GM21360 (cell line): ENCODE data around the gene CKMT1A.
"Not testable (repeated sequence)": the region's sequence is repeated elsewhere in the genome, so short reads cannot be mapped to it uniquely, and the experiment has no call there.

Source experiments
- ATAC-seq: cut with Tn5 transposase; IDR thresholded peaks from one replicate; pipeline ENCODE4 v1.9.1; 2021; ENCODE audit warnings: mild to moderate bottlenecking, moderate library complexity; ENCODE audit not compliant: unreplicated experiment

CKMT1A gene

GRCh38 chr15:43693148-43694022 lies at the start of gene CKMT1A:
CKMT1A (plus strand) TSS chr15:43693859; CDS start chr15:43694051, 192 bp downstream.
- ATAC-seq: not testable (repeated sequence)

GRCh38 chr15:43648649-43649429 lies 44.8 kb upstream of the CKMT1A start, which contains the start of gene CATSPER2:
CATSPER2 (minus strand) TSS chr15:43648844; CDS start chr15:43648061, 783 bp downstream.
- ATAC-seq: no peak

DNA sequence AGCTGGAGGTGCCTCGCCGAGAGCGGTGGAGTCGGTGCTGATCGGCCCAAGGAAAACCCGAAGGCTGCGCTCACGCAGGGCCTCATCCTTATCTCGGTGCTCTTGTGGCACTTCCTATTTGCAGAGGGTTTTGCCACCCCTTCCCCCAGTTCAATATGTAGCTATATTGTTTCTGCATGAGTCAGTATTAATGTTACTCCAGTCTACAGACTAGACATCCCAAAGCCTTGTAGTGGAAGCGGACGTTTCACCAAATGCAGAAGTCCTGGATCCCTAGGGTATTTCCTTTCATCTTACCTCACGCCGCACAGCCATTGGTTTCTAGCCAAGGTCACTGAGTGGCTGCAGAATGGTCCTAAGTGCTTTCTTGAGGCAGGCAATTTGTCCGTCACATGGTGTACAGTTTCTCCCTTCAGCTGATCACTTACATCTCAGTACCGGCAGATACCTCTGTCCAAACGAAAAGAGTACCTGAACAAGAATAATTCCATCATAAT lies 44.2 kb upstream of the CKMT1A start:
- ATAC-seq: not testable (repeated sequence)

DNA sequence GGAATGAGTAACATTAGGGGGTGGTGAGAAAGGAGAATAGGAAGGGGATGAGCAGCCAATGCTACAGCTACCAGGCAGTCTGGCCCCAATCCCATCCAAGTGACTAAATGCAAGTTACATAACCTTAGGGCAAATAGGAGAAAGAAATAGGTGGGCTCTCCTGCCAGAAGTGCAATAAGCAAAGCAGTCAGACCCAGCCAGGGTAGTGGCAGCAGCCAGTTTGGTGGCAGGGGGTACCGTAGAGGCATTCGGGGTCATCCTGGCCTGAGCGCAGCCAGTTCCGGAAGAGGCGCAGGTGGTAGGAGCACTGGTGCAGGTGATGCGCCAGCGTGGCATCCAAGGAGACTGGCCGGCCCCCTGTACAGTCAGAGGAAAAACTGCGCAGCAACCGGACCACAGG lies 33.9 kb upstream of the CKMT1A start:
- ATAC-seq: not testable (repeated sequence)

- not testable (repeated sequence) for ATAC-seq
Observed at GRCh38 chr15:43662293-43662692, 31.4 kb upstream of the CKMT1A start.

GRCh38 chr15:43663333-43663732 lies 30.3 kb upstream of the CKMT1A start:
- ATAC-seq: not testable (repeated sequence)

- ATAC-seq: not testable (repeated sequence)
Observed at GRCh38 chr15:43666177-43666576, 27.5 kb upstream of the CKMT1A start.

DNA sequence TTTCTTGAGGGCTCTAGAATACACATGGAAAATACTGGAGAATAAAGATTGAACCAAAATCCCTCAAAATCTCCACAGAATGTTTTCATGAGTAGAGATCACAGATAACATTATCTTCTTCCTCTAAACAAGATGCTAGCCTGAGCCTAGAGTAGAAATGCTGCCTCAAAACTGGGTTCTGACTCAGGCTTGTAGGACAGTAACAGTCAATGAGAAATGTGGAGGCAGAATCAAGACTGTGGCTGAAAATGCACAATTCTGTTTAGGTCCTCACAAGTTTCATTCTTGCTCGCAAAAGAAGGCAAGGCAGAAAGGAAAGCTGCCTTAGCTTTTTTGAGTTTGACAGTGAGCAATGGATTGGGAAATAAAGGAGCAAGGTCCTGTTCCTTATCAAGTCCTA lies 19.5 kb upstream of the CKMT1A start:
- not testable (repeated sequence) for ATAC-seq

GRCh38 chr15:43689604-43690301 lies 3.9 kb upstream of the CKMT1A start:
- ATAC-seq: peak; percentile 94

GRCh38 chr15:43692679-43693078 lies 980 bp upstream of the CKMT1A start:
- not testable (repeated sequence) for ATAC-seq

DNA sequence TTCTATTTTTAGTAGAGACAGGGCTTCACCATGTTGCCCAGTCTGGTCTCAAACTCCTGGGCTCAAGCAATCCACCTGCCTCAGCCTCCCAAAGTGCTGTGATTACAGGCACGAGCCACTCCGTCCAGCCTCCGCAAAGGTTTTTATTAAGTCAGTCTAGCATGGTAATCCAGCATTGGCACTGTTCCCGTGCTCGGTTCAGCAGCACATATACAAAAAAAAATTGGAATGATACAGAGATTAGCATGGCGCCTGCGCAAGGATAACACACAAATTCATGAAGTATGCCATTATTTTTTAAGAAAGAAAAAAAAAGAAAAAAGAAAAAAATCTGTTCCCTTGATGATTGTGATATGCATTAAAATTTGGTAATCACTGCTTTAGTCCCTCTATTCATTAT lies 8.5 kb downstream of the CKMT1A start:
- ATAC-seq: no peak

DNA sequence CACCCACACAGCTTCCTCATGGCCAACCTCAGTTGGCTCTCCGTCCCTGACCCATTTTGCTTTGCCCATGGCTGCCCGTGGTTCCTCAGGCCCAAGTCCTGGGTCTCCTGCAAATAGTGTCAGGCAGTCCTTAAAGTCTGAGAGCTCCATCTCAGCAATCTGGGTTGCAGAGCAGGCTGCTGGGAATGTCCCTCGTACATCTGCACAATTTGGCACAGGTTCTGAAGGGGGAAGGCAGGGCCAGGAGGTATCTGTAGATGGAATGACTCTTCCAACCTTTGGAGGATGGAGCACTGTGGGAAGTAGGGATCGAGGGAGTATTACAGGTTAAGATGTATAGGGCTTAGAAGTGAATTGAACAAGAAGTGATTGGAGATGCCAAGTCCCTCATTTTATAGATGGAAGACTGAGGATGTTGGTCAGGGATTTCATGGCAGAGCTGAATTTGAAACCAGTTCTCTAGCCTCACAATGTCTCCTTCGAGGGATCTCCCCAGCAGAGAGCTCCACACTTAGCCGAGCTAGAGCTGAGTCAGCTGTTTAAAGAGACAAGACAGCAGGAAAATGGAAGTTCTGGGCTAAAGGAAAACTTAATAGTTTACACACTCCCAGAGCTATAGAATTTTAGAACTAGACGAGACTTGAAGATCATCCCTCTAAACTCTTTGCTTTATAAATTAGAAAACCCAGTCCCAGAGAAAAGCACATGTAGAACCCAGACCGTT lies 9.2 kb downstream of the CKMT1A start:
- no peak for ATAC-seq

- ATAC-seq: not testable (repeated sequence)
Observed at GRCh38 chr15:43710431-43711131, 16.9 kb downstream of the CKMT1A start.

- no peak for ATAC-seq
Observed at GRCh38 chr15:43723151-43723550, 29.5 kb downstream of the CKMT1A start.

DNA sequence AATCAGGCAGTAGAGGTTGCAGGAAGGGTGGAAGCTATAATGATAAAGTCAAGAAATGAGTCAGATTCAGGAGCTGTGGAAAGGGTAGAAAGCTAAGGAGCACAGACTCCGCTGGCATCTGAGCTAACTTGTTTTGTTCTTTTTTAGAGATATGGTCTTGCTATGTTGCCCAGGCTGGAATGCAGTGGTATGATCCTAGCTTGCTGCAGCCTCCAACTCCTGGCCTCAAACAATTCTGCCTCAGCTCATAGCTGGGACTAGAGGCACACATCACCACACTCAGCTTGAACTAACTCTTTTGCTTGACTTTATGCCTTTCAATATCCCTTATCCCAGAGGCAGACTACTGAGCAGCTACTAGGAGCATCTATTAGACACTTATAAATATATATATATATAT lies 32.6 kb downstream of the CKMT1A start:
- not testable (repeated sequence) for ATAC-seq

DNA sequence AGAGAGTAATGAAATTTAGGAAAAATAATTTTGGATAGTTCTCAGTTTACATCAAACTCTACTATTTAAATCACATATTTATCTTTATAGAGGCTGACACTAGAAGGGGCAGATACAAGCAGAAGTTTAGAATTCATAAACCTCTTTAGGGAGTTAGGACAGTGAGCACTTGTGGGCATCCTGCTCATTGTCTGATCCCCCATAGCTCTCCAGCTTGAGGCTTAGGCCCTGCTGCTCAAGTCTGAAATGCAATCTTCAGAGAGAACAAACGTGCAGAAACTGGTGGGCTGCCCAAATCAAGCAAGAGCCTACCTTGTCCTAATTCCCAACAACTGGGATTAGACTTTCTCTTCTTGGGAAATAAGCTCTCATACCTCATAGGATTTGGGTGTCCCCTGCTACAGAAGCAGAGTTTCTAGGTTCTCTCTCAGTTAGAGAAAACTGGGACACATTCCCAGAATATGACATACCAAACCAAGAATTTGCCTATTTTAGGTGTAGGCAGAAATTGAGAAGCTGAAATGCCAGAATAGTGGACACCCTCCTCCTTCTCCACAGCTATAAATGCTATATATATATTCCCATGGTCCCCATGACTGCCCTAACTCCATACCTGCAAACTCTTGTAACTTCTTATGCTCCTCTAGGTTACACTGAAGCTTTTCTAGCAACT lies 34.5 kb downstream of the CKMT1A start:
- ATAC-seq: not testable (repeated sequence)

DNA sequence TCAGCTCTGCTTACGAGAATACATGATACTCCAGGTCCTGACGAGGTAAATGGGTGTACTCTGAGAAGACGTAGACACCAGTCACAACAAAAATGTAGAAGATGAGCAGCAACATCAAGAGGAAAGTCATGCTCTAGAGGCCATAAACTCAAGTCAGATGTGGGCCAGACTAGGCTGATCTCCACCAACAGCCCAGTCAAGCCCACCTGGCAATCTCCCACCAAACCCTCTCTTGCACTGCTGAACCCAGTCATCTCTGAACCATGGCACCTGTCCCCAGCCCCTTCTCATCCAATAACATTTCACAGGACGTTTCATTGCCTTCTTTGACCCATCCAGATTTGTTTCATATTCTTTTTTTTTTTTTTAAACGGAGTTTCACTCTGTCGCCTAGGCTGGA lies 41.8 kb downstream of the CKMT1A start:
- ATAC-seq: peak; percentile 61

DNA sequence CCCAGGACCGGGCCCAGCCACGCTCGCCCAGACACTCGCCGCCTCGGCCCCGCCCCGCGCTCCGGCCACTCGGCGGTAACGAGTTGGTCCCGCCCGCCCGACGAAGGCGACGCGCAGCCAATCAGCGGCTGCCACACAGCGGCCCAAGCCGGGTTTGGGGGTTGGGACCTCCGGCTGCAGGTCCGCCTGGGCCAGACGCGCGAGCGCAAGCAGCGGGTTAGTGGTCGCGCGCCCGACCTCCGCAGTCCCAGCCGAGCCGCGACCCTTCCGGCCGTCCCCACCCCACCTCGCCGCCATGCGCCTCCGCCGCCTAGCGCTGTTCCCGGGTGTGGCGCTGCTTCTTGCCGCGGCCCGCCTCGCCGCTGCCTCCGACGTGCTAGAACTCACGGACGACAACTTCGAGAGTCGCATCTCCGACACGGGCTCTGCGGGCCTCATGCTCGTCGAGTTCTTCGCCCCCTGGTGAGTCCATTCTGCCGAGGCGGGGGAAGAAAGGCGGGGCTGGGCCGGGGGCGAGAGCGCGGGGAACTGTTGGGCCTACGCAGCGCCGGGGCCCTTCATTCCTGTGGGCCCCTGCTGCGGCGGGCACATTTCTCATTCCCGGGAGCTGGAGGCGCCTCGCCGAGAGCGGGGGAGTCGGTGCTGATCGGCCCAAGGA lies 52.7 kb downstream of the CKMT1A start, which contains the start of gene PDIA3:
TSS of gene PDIA3 (plus strand) at position 194 of the 658 bp plus-strand sequence. CDS start at position 296, 102 bp downstream.
- peak; percentile 61 for ATAC-seq
